ENCODE results near the gene TNNI2. TPM values are rescaled to one million over a fixed set of nuclear protein-coding genes. Genes with fewer than 3 reads are reported as not detected.

TNNI2 gene
- total and polyA plus RNA-seq, 2 donors (not counting 3 experiments of a cell fraction or from before 2014, with no cell fraction given), result not detected

DNA sequence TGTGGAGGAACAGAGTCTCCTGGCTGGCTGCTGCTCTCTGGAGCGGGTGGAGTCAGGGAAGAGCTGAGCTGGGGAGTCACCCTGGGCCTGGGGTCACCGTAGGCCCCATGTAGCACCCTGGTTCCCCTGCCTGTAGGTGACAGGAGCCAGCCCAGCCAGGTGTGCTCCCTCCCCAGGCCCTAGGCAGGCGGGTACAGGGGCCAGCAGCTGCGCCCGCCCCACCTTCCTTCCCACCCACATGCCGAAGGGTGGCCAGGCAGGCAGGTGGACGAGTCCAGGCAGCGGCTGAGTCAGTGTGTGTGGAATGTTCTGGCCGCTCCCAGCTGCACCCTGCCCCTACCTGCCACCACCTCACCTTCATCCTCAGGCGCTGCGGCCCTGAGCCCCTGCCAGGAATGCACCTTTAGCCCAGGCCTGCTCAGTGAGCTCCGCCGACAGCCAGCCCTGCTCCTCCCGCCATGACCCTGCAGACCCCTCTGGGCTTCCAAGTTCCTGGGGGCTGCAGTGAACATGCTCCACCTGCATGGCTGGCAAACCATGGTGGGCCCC is 4.6 kb upstream of the TNNI2 start:
- H3K27me3 ChIP-seq (ENCODE audit: control insufficient read depth in 2 of 2, insufficient read depth in 2 of 2, low read length in 2 of 2), result no peaks in the 10 kb centered on the region
- DNase-seq (ENCODE audit: low read depth, low spot score) (no peak), FAIRE-seq (no peak)
- H4K20me1 ChIP-seq (replicated peaks; ENCODE audit: control insufficient read depth, extremely low read depth, insufficient read depth, low read length), result no peaks in the 10 kb centered on the region
- ChIA-PET CTCF (interaction anchor here (0.9 to 7.8 kb wide), 16 partner anchors 12 to 322 kb away, joined by 3 to 623 read pairs (median 17); no protein-coding TSS in a partner anchor), POLR2A (no interaction called here)
- dilution Hi-C loops (cut with MboI; ENCODE audit: extremely low pct_ligation_motif_present, low sequenced_read_pairs), result no loop called here
- intact Hi-C loops (cut with micrococcal nuclease), result no loop called here
- no peaks in the 10 kb centered on the region for H3K79me2 ChIP-seq (ENCODE audit: control insufficient read depth, insufficient read depth, low read length)
- no peaks in the 10 kb centered on the region for H3K9me1 ChIP-seq (replicated peaks; ENCODE audit: control insufficient read depth, extremely low read depth, insufficient read depth, low read length)
- no TSS peak for BruUV-seq (replicated peaks)
- no peak overlapping the region for H3K4me3 ChIP-seq (replicated peaks in 1 of 3; ENCODE audit: insufficient read depth in 1 of 3, low read depth in 1 of 3, low read length in 3 of 3)
- H3K4me2 ChIP-seq (ENCODE audit: insufficient read depth, low read length), result no peak overlapping the region
- H3K27ac ChIP-seq (ENCODE audit: insufficient read depth, low read depth, low read length), result no peak overlapping the region
- H3K9me3 ChIP-seq (replicated peaks; ENCODE audit: control insufficient read depth, insufficient read depth, low read length), result no peaks in the 10 kb centered on the region
- no peak overlapping the region for H2AFZ ChIP-seq (ENCODE audit: low read depth, low read length)
- no peak overlapping the region for H3K9ac ChIP-seq (replicated peaks; ENCODE audit: extremely low read depth, insufficient read depth, low read length)
- TF ChIP-seq MYC (IDR thresholded peaks at IDR 0.05; ENCODE audit: low read depth, low read length) (no peak), EZH2 (IDR thresholded peaks at IDR 0.05; ENCODE audit: borderline replicate concordance, low read depth, low read length, severe bottlenecking) (no peak), FOS (IDR thresholded peaks at IDR 0.05; ENCODE audit: borderline replicate concordance, insufficient read depth, low read length) (no peak), POLR2AphosphoS5 (IDR thresholded peaks at IDR 0.05; ENCODE audit: insufficient read depth, low read depth, low read length) (no peak), JUN (IDR thresholded peaks at IDR 0.05; ENCODE audit: borderline replicate concordance, insufficient read depth, insufficient read length, low read depth) (no peak), GATA2 (IDR thresholded peaks at IDR 0.05; ENCODE audit: insufficient read depth, insufficient read length, low read depth, low read length) (no peak), POLR2A (IDR thresholded peaks at IDR 0.05; ENCODE audit: low read depth, low read length) (no peak)
- TF ChIP-seq, protein P1, sequence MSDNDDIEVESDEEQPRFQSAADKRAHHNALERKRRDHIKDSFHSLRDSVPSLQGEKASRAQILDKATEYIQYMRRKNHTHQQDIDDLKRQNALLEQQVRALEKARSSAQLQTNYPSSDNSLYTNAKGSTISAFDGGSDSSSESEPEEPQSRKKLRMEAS (IDR thresholded peaks at IDR 0.05; ENCODE audit: insufficient read depth, insufficient read length), result no peak
- TF ChIP-seq, protein P2, sequence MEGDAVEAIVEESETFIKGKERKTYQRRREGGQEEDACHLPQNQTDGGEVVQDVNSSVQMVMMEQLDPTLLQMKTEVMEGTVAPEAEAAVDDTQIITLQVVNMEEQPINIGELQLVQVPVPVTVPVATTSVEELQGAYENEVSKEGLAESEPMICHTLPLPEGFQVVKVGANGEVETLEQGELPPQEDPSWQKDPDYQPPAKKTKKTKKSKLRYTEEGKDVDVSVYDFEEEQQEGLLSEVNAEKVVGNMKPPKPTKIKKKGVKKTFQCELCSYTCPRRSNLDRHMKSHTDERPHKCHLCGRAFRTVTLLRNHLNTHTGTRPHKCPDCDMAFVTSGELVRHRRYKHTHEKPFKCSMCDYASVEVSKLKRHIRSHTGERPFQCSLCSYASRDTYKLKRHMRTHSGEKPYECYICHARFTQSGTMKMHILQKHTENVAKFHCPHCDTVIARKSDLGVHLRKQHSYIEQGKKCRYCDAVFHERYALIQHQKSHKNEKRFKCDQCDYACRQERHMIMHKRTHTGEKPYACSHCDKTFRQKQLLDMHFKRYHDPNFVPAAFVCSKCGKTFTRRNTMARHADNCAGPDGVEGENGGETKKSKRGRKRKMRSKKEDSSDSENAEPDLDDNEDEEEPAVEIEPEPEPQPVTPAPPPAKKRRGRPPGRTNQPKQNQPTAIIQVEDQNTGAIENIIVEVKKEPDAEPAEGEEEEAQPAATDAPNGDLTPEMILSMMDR (IDR thresholded peaks at IDR 0.05; ENCODE audit: extremely low read depth in 1 of 2, insufficient read depth in 1 of 2, low read depth in 1 of 2, low read length in 2 of 2), result no peak
- H3K36me3 ChIP-seq (ENCODE audit: control insufficient read depth in 2 of 2, extremely low read depth in 1 of 2, insufficient read depth in 2 of 2, low read length in 2 of 2), result no peaks in the 10 kb centered on the region
- H3K4me1 ChIP-seq (ENCODE audit: control insufficient read depth, extremely low read depth, insufficient read depth, low read length), result no peaks in the 10 kb centered on the region
